Right lobe of liver (tissue), 4 donors: ENCODE measurements around the gene TFF3.

Experiments used
- POLR2A ChIP-seq: fragments of 450-650 bp; IDR thresholded peaks from one replicate; pipeline ENCODE4 v1.6.1; 2017; ENCODE audit warnings: antibody characterized with exemption, mild to moderate bottlenecking
- TF ChIP-seq, protein P1 (sequence below), 4 donors: fragments of 200-600 bp in 3 of 4; fragments of 450-650 bp in 1 of 4; IDR thresholded peaks; one replicate each; pipeline versions ENCODE4 v1.5.1 to v1.8.0; 2016 to 2022; ENCODE audit warnings: antibody characterized with exemption in 4 of 4, mild to moderate bottlenecking in 2 of 4
- donor health status: DM: no; HTN: no; CAD: no.
- donor health status: DM: no; HTN: no; CAD: no.
- donor health status: DM: no; HTN: yes; CAD: no.

DNA sequence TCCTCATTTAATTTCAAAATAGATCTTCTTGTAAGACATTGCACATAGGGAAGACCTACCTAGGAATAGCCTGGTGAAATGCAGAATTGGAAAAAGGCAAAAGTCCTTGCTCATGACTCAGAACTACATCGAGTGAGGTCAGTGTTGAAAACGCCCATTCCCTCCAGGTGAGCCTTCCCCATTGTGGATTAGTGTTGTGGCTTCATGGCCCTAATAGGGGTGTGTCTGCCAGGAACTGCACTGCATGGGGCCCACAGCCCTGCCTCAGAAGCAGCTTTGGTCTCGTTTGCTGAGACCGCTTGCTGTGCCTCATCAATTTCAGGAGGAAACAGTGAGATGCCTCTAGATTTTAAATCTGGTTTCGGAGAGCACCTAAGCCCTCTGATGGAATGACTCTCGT lies 17.0 kb downstream of the TFF3 start:
- TF ChIP-seq, protein P1, sequence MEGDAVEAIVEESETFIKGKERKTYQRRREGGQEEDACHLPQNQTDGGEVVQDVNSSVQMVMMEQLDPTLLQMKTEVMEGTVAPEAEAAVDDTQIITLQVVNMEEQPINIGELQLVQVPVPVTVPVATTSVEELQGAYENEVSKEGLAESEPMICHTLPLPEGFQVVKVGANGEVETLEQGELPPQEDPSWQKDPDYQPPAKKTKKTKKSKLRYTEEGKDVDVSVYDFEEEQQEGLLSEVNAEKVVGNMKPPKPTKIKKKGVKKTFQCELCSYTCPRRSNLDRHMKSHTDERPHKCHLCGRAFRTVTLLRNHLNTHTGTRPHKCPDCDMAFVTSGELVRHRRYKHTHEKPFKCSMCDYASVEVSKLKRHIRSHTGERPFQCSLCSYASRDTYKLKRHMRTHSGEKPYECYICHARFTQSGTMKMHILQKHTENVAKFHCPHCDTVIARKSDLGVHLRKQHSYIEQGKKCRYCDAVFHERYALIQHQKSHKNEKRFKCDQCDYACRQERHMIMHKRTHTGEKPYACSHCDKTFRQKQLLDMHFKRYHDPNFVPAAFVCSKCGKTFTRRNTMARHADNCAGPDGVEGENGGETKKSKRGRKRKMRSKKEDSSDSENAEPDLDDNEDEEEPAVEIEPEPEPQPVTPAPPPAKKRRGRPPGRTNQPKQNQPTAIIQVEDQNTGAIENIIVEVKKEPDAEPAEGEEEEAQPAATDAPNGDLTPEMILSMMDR (IDR thresholded peaks at IDR 0.05) = no peak
- TF ChIP-seq POLR2A = no peak
